Right renal cortex interstitium (tissue), 3 donors: Measurements from ENCODE around the gene FAM174B. TPM values are rescaled to one million over a fixed set of nuclear protein-coding genes. Genes with fewer than 3 reads are reported as not detected.
"Not testable (repeated sequence)": the region's sequence is repeated elsewhere in the genome, so short reads cannot be mapped to it uniquely, and the experiment has no call there.

Source experiments
- DNase-seq, 3 donors: peaks; one replicate each; pipeline ENCODE4 v3.0.0-alpha.2; 2013; ENCODE audit warnings: low read depth in 3 of 3, low spot score in 2 of 3
- polyA plus RNA-seq, 3 donors: library from polyadenylated mRNA; unstranded; fragments of 120-200 nt; gene quantifications; one replicate each; pipeline ENCODE4 v1.2.1, GENCODE V29; 2013; ENCODE audit not compliant: insufficient read length in 3 of 3

The FAM174B gene
- polyA plus RNA-seq, 3 donors, result 31.9 to 38.1 (median 35.3) TPM

DNA sequence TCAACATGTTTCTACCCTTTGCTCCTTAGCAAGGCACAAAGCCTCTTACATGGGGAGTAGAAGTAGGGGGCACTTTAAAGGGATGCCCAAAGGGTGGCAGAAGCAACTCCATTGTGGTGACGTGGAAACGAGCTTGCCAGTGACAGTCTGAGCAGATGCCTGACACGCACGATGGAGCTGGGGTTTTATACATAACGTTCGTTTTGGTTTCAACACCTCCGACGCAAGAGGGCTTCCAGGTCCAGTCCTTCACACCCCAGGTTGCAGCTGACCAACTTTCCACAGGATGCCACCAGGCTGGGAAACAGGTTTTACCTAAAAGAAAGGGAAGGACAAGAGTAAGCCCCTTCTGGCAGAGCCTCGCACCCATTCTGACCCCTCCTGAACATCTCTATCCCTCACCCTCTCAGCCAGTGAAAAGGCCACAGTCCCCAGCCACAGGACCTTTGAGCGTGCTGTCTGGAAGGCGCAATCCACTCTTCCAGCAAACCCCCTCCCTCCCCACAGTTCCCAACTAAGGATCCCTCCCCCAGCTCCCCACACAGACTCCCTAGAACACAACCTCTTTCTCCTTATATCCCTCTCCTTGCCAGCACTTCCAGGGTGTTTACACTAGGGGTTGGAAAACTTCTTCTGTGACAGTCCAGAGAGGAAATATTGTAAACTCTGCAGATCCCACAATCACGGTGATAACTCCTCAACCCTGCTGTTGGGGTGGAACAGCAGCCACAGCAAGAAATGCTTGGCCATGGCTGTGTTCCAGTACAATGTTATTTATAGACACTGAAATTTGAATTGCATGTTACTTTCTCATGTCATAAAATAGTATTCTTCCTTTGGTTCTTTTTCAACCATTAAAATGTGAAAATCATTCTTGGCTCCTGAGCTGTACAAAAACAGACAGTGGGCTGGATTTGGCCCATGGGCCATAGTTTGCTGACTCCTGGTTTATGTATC lies 36.2 kb downstream of the FAM174B start:
- DNase-seq, result no peak

DNA sequence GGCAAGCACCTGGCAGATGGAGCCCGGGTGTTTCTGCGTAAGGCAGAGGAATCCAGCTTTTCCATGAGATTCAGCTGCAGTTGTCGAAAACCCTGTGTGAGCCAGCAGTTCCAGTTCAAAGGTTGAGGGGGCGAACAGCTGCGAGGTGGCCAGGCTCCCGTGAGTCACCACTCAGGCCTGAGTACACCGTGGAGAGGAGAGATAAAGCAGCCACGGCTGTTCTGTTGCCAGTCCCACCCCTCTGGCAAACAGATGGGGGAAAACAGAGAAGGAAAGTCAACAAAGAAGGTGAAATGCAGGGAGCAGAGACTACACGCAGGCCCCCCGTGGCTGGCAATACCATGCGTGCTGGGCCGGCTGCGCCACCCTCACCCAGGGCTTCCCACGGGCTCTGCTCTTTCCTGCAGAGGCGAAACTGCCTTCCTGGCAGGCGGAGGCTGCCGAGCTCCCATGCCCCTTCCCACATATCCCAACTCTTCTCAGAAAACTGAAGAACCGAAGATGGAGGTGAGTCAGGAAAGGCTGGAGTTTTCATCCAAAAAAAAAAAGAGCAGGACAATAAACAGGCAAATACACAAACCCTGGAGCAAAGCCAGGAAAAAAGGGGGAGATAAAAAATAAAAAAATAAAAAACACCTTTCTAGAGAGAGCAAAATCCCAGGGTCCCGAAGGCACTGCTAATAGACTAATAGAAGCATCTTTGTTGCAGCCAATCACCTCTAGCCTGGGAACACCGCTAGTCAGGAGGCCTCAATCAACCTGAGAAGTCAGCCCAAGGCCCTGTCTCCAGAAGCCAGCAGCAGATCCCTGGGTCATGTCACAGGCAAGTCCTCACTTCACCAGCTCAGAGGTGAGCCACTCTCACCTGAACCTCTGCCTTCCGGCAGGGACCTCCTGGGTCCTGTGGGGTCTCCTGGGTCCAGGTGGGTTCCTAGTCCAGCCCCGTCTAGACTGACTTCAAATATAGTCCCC lies 37.7 kb downstream of the FAM174B start:
- DNase-seq, result no peak

- no peak for DNase-seq
Observed at GRCh38 chr15:92616621-92617548, 38.7 kb downstream of the FAM174B start.

DNA sequence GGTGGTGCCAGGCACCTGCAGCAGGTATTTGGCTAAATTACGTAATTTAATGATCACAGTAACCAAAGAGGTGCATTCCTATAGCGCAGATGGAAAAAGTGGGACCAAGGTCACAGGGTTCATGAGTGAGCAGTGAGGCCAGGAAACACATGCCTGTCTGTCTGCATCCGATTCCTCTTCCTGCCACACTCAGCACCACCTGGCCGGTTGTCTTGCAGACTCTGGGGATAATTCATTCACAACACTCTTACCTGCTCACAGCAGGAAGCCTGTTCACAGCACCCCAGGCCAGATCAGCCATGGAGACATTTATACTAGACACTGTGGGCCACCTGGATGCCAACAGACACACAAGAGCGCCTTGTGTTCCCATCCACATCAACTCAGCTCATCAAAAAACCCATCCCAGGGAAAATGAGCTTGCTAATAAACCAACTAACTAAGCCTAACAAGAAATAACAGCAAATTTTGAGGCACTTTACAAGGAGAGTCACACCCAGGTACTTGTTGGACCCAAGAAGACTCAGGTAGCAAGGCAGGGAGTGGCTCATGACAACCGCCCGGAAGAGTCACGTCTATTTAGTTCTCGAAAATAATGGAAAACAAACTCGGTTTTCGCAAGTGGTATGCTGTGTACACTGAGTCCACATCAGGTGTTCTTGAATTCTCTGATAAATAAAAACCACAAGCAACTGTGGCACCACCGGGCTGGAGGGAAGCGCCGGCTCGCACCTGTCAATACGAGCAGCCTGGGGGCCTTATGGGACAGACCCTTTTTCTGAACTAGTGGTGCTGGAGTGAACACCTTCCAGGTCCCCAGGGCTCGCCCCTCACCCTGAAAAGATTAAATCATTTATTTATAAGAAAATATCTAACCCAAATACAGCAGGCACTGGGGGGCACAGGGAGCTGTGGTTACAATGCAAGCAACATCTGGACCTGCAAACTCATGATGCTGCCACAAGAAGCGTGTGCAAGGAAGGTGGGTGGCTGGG lies 40.5 kb downstream of the FAM174B start:
- no peak for DNase-seq

DNA sequence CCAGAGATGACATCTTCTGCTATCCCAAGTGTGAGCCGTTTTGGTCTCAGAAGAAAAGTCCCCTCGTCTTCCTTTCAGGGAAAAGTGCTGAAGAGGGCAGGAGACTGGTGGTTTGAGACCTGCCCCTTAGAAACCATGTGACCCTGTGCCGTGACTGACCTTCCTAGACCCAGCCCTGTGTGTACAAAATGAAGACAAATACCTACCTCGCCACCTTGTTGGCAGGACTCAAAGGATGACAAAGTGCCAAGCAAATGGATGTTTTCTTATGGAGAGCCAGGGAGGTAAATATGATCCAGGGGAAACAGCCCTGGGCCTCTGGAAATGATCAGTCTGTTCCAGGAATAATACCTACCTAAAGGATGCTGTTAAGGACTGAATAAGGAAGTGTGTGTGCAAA lies 41.3 kb downstream of the FAM174B start:
- no peak for DNase-seq

DNA sequence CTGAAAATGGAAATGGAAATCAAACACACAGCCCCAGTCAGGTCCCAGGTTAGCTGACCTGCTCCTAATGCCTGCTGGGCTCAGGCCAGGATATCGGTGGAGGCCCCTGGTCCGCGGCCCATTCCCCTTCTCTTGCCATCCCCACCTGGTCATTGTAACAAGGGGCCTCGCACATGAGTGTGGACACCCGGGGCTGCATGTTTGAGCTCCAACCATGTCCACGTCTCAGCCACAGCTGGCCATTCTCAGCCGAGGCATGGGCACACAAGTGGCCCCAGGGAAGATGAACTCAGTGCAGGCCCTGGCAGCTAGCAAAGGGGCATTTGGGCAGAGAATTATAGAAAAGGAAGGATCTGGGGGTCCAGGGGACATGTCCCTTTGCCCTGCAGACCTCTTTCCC lies 41.7 kb downstream of the FAM174B start:
- no peak for DNase-seq

GRCh38 chr15:92612891-92613290 lies 42.7 kb downstream of the FAM174B start:
- DNase-seq, result no peak

DNA sequence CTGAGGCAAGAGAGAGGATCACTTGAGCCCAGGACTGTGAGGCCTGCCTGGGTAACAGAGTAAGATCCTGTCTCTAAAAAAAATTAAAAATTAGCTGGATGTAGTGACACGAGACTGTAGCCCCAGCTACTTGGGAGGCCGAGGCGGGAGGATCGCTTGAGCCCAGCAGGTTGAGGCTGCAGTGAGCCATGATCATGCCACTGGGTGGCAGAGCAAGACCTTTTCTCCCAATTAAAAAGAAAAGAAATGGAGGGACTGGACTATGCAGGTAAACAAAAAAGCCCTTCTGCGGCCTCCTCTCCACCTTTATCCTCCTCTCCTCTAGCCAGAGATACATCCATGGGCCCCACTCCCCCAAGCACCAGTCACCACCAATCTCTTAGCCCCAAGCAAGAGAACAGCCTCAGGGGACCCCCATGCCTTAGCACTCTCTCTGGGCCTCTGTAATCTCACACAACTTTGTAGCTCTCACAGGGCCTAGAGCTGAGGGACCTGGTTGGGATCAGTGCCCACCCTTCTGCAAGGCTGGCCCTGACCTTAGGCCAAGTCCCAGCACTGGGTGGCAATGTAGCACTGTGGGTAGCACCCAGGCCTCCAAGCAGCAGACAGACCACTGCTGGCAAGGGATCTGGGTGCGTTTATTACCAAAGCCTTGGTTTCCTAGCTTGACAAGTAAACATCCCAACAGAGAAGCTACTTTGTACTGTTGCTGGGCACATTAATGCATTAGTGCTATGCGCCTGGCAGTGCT lies 43.4 kb downstream of the FAM174B start:
- DNase-seq, result no peak

DNA sequence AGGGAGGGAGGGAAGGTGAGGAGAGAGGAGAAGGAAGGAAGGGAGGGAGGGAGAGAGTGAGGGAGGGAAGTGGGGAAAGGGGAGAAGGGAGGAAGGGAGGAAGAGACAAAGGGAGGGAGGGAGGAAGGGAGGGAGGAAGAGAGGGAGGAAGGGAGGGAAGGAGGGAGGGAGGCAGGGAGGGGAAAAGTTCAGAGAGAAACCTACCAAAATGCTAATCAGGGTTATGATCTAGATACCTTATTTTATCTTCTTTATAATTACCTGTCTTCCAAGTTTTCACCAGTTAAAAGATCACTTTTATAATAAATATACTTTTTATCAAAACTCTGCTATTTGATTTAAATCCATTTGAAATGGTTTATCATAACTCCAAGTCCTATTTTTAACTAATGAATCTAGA lies 44.4 kb downstream of the FAM174B start:
- no peak for DNase-seq

DNA sequence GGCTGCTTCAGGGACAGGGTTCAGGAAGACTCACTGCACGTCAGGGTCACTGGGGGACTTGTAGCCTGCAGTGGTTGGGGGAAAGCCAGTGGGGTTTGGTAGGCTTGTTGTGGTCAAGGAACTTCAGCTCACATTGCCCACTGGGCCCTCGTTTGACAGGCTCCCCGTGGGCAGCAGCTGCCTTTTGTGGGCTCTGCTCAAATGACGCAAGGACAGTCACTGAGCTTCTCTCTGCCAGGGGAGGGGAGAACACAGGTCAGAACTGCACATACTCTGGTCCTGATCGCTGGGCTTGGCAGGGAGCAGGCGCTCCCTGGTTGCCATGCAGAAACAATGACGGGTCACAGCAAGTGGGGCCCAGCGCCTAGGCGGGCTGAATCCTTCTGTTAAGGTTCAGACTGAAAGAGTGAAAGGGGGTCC lies 45.5 kb downstream of the FAM174B start:
- no peak for DNase-seq

DNA sequence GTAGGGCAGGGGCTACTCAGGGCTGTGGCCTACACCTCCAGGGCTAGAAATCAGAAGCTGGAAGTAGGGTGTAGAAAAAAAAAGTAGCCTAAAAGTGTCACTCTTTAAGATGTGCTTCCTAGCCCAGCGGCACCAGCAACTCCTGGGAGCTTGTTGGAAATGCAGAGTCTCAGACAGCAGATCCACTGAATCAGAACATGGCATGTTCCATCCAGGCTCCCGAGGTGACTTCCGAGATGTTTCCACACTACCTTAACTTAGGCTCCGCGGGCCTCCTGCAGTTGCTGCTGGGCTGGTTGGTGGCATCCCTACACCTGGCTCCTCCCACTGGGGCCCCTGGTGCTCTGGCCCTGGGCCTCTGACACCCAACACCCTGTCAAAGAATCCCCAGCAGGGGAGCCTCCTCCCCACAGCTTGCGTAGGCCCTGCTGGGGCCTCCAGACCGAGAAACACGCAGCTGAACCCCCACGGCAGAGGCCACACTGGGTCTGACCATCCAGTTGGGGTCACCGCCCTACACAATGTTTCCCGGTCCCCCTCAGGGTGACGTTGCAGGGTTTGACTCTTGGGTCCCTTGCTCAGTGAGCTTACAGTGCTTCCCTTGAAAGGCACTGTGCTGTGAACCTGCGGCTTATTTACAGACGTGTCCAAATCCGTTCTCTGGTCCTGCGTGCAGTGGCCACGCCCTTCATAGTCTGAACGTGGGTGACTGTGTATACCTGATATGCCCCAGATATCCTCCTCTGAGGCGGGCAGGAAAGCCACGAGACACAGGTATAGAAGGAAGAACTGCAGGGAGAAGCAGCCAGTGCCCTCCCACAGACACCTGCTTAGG lies 46.5 kb downstream of the FAM174B start:
- DNase-seq, result no peak

DNA sequence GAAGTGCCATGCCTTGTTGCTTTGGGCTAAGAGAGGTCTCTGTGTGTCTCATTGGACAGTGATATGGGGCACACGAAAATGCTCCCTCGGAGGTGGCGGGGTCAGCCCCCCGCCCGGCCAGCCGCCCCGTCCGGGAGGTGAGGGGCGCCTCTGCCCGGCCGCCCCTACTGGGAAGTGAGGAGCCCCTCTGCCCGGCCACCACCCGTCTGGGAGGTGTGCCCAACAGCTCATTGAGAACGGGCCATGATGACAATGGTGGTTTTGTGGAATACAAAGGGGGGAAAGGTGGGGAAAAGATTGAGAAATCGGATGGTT lies 48.8 kb downstream of the FAM174B start:
- DNase-seq, result not testable (repeated sequence)

DNA sequence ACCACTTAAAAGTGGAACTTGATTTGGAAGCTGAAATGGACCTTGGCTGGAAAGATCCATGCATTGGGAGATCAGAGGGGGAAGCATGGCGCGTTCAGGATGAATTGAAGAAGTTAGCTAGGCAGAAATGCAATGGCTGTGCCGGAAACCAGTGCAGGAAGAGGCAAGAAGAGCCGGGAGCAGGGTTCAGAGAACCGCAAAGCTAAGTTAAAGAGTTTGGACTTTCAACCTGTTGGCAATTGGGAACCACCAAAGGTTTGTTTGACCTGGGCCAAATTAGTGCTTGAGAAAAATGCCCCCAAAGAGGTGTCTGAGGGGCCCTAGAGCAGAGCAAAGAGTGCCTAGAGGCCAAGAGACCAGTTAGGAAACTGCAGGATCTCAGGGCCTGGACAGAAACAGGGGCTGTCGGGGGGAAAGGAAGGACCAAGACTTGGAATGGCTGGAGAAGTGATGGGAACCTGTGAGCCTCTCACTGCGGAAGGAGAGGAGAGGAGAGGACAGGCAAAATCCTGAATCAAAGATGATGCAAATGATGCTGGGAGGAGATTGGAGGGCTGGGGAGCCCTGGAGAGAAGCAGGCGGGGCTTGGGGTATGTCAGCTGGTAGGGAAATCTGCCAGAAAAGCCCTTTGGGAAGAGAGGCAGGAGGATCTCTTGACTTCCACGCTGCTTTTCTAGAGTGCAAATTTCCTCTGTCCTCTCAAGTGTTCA lies 49.3 kb downstream of the FAM174B start:
- no peak for DNase-seq

- no peak for DNase-seq
Observed at GRCh38 chr15:92605225-92605944, 50.2 kb downstream of the FAM174B start.

DNA sequence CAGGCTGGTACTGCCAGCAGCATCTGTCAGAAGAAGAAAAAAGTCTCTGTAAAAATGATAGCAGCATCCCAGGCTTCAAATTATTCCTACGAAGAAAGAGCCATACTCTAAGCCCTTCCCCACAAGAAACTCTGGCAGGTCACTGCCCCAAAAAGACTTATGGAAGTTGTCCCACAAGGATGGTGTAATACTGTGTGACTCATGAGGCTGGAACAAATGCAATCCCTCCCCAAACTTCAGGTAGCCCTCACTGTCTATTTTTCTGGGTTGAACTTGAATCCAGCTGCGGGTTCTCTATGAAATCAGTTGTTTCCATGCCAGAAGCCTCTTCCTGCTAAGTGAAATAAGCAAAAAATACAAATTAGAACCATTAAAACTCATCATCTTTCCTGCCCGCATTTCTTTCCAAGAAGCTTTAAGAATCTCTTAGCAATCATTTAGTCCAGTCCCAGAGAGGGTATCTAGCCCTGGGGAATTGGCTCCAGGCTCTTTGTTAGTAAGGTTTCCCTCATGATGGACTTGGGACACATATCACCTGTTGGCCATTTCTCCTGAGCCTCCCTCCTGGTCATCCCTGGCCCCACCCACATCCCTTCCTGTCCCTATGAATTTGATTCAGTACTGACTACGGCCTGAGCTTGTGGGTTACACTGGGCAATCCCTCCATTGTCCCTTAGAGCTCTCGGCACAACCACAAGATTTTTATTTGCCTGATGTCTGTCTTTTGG lies 51.7 kb downstream of the FAM174B start:
- no peak for DNase-seq

- no peak for DNase-seq
Observed at GRCh38 chr15:92603278-92603677, 52.3 kb downstream of the FAM174B start.
